Liver (tissue), 9 donors: ENCODE measurements around the gene SLIT1. TPM values are rescaled to one million over a fixed set of nuclear protein-coding genes. Genes with fewer than 3 reads are reported as not detected.

Experiments
- DNase-seq: peaks from one replicate; pipeline ENCODE4 v3.0.0-alpha.2; 2017; ENCODE audit warnings: low spot score
- H3K27ac ChIP-seq, 2 donors: one replicate each; pipeline ENCODE4 v1.7.0; 2013; ENCODE audit warnings: inconsistent platforms in 2 of 2, low read length in 2 of 2, control low read depth in 1 of 2, low read depth in 1 of 2, mild to moderate bottlenecking in 1 of 2
- H3K27me3 ChIP-seq, 4 donors: one replicate each; pipeline versions ENCODE4 v1.6.1 to v1.7.0; 2013; ENCODE audit warnings: low read length in 3 of 4, inconsistent platforms in 1 of 4, mild to moderate bottlenecking in 1 of 4, moderate library complexity in 1 of 4; ENCODE audit not compliant: control insufficient read depth in 4 of 4, insufficient read depth in 4 of 4
- H3K36me3 ChIP-seq, 4 donors: one replicate each; pipeline versions ENCODE4 v1.6.1 to v1.7.0; 2013; ENCODE audit warnings: low read length in 3 of 4, mild to moderate bottlenecking in 3 of 4, low read depth in 1 of 4, moderate library complexity in 1 of 4; ENCODE audit not compliant: control insufficient read depth in 4 of 4, insufficient read depth in 3 of 4
- H3K4me1 ChIP-seq, 4 donors: one replicate each; pipeline versions ENCODE4 v1.6.1 to v1.7.0; 2013; ENCODE audit warnings: low read length in 3 of 4, mild to moderate bottlenecking in 3 of 4, moderate library complexity in 1 of 4; ENCODE audit not compliant: control insufficient read depth in 4 of 4, insufficient read depth in 4 of 4
- H3K4me3 ChIP-seq, 3 donors: one replicate each; pipeline versions ENCODE4 v1.6.1 to v1.7.0; 2013; ENCODE audit warnings: low read length in 3 of 3, control low read depth in 1 of 3, low read depth in 1 of 3, mild to moderate bottlenecking in 1 of 3
- H3K9ac ChIP-seq, 2 donors: one replicate each; pipeline ENCODE4 v1.7.0; 2013; ENCODE audit warnings: low read length in 2 of 2, mild to moderate bottlenecking in 2 of 2, moderate library complexity in 2 of 2, control low read depth in 1 of 2, low read depth in 1 of 2
- H3K9me3 ChIP-seq, 4 donors: one replicate each; pipeline versions ENCODE4 v1.6.1 to v1.7.0; 2013; ENCODE audit warnings: low read length in 3 of 4; ENCODE audit not compliant: control insufficient read depth in 4 of 4
- ATF3 ChIP-seq: IDR thresholded peaks from 2 replicates; pipeline ENCODE4 v1.6.1; 2016; ENCODE audit warnings: antibody characterized with exemption
- CTCF ChIP-seq: fragments of 150-350 bp; IDR thresholded peaks from 2 replicates; pipeline ENCODE4 v1.5.1; 2017; ENCODE audit warnings: improper control_type of control experiment, low read depth, low read length; ENCODE audit not compliant: missing input control
- EGR1 ChIP-seq, 2 donors: IDR thresholded peaks; 2 replicates each; pipeline ENCODE4 v1.6.1; 2016 to 2018; ENCODE audit warnings: antibody characterized with exemption in 2 of 2, low read depth in 2 of 2
- FOXA2 ChIP-seq: IDR thresholded peaks from 2 replicates; pipeline ENCODE4 v1.6.1; 2016; ENCODE audit warnings: antibody characterized with exemption
- GABPA ChIP-seq, 2 donors: IDR thresholded peaks in 1 of 2; conservative IDR thresholded peaks in 1 of 2; 2 replicates each; pipeline ENCODE4 v1.6.1; 2016; ENCODE audit warnings: antibody characterized with exemption in 2 of 2, mild to moderate bottlenecking in 1 of 2, moderate library complexity in 1 of 2
- HNF4A ChIP-seq, 2 donors: conservative IDR thresholded peaks; 2 replicates each; pipeline ENCODE4 v1.6.1; 2016; ENCODE audit warnings: antibody characterized with exemption in 2 of 2, mild to moderate bottlenecking in 2 of 2
- HNF4G ChIP-seq: IDR thresholded peaks from 2 replicates; pipeline ENCODE4 v1.6.1; 2016; ENCODE audit warnings: antibody characterized with exemption
- JUND ChIP-seq, 2 donors: IDR thresholded peaks; 2 replicates each; pipeline ENCODE4 v1.6.1; 2016; ENCODE audit warnings: antibody characterized with exemption in 2 of 2
- MAX ChIP-seq: IDR thresholded peaks from 2 replicates; pipeline ENCODE4 v1.6.1; 2016; ENCODE audit warnings: antibody characterized with exemption
- NR2F2 ChIP-seq: IDR thresholded peaks from 2 replicates; pipeline ENCODE4 v1.6.1; 2016; ENCODE audit warnings: antibody characterized with exemption
- RAD21 ChIP-seq, 2 donors: IDR thresholded peaks; 2 replicates each; pipeline ENCODE4 v1.6.1; 2016; ENCODE audit warnings: antibody characterized with exemption in 2 of 2, mild to moderate bottlenecking in 2 of 2
- REST ChIP-seq: IDR thresholded peaks from 2 replicates; pipeline ENCODE4 v1.6.1; 2016; ENCODE audit warnings: antibody characterized with exemption, mild to moderate bottlenecking
- RXRA ChIP-seq, 2 donors: IDR thresholded peaks; 2 replicates each; pipeline ENCODE4 v1.6.1; 2017 to 2018; ENCODE audit warnings: antibody characterized with exemption in 2 of 2, mild to moderate bottlenecking in 1 of 2
- SP1 ChIP-seq: IDR thresholded peaks from 2 replicates; pipeline ENCODE4 v1.6.1; 2018; ENCODE audit warnings: antibody characterized with exemption, mild to moderate bottlenecking
- TAF1 ChIP-seq: conservative IDR thresholded peaks from 2 replicates; pipeline ENCODE4 v1.6.1; 2016; ENCODE audit warnings: antibody characterized with exemption, mild to moderate bottlenecking
- YY1 ChIP-seq: IDR thresholded peaks from 2 replicates; pipeline ENCODE4 v1.6.1; 2016; ENCODE audit warnings: antibody characterized with exemption, mild to moderate bottlenecking
- ZBTB33 ChIP-seq: IDR thresholded peaks from 2 replicates; pipeline ENCODE4 v1.6.1; 2016; ENCODE audit warnings: antibody characterized with exemption
- WGBS: extraction: QIAGEN DNeasy Blood & Tissue Kit; methylation state at CpG from one replicate; pipeline ENCODE4 v1.1.7; 2013; 5-methylcytosine and 5-hydroxymethylcytosine counted together
- polyA plus RNA-seq, 2 donors: library from polyadenylated mRNA; stranded (reverse) in 1 of 2; unstranded in 1 of 2; fragments of 200-250 nt in 1 of 2; fragments of >200 nt in 1 of 2; fragmentation: Nextera tagmentation in 1 of 2; extraction: Ambion mirVana in 1 of 2; gene quantifications; one replicate each; pipeline versions ENCODE4 v1.2.1 to v1.2.3, GENCODE V29; 2013 to 2015
- total RNA-seq, 2 donors: library from RNA; depleted of rRNA; stranded (reverse); fragments of >200 nt; gene quantifications; one replicate each; pipeline ENCODE4 v1.2.3, GENCODE V29; 2014
- donor health status: healthy.
- donor health status: healthy.
- donor health status: healthy.
- donor health status: healthy.
- donor health status: healthy.

SLIT1 gene
- total and polyA plus RNA-seq, 4 donors, result under 0.01 to 0.14 (median 0.06) TPM

GRCh38 chr10:97179731-97180362, 5.9 kb downstream of the SLIT1 start (continued):
- no peak for TF ChIP-seq RXRA (IDR thresholded peaks at IDR 0.05)
- no peak for TF ChIP-seq HNF4G

GRCh38 chr10:97179311-97179710, 6.4 kb downstream of the SLIT1 start:
- DNase-seq, result no peak
- peaks cover 0 to 12% (median 0%) of the 10 kb centered on the region in 4 donors for H3K27me3 ChIP-seq
- TF ChIP-seq CTCF (no peak), EGR1 (IDR thresholded peaks at IDR 0.05; ENCODE audit: low read depth in 2 of 2) (no peak), GABPA (IDR thresholded peaks at IDR 0.05 in 1 of 2, conservative IDR thresholded peaks at IDR 0.05 in 1 of 2) (no peak), RAD21 (IDR thresholded peaks at IDR 0.05) (no peak), RXRA (IDR thresholded peaks at IDR 0.05) (no peak), TAF1 (no peak), MAX (no peak), ATF3 (no peak), YY1 (no peak), HNF4G (no peak), ZBTB33 (no peak), JUND (IDR thresholded peaks at IDR 0.05) (no peak), NR2F2 (no peak), HNF4A (conservative IDR thresholded peaks at IDR 0.05) (no peak), SP1 (no peak), FOXA2 (no peak), REST (no peak)
- no peak overlapping the region for H3K4me3 ChIP-seq
- H3K9me3 ChIP-seq, result no peaks in the 10 kb centered on the region
- no peak overlapping the region for H3K9ac ChIP-seq
- H3K36me3 ChIP-seq, result no peaks in the 10 kb centered on the region
- WGBS, result 38% methylated on average over 6 of the region's 6 CpGs
- H3K4me1 ChIP-seq, result no peaks in the 10 kb centered on the region
- no peak overlapping the region for H3K27ac ChIP-seq
